GM12801 (cell line): ENCODE data around the gene PREX1.

Experiments used
- TF ChIP-seq, protein P1 (sequence below): IDR thresholded peaks from one replicate; pipeline ENCODE4 v1.5.1; 2011; ENCODE audit warnings: control low read depth; ENCODE audit not compliant: insufficient read length; ENCODE audit errors: extremely low read depth

The PREX1 gene

DNA sequence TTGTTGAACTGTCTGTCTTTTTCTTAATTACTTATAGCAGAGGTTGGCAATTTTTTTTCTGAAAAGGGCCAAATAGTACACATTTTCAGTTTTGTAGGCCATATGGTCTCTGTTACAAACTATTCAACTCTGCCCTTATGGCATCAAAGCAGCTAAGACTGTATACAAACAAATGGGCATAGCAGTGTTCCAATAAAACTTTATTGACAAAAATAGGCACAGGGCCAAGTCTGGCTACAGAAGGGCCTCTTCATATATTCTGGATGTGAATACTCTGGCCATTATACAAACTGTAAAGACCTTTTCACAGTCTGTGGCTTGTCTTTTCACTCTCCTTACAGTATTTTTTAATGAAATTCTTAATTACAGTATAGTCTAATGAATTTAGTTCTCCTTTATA, 132.1 kb downstream of the PREX1 start:
- TF ChIP-seq, protein P1, sequence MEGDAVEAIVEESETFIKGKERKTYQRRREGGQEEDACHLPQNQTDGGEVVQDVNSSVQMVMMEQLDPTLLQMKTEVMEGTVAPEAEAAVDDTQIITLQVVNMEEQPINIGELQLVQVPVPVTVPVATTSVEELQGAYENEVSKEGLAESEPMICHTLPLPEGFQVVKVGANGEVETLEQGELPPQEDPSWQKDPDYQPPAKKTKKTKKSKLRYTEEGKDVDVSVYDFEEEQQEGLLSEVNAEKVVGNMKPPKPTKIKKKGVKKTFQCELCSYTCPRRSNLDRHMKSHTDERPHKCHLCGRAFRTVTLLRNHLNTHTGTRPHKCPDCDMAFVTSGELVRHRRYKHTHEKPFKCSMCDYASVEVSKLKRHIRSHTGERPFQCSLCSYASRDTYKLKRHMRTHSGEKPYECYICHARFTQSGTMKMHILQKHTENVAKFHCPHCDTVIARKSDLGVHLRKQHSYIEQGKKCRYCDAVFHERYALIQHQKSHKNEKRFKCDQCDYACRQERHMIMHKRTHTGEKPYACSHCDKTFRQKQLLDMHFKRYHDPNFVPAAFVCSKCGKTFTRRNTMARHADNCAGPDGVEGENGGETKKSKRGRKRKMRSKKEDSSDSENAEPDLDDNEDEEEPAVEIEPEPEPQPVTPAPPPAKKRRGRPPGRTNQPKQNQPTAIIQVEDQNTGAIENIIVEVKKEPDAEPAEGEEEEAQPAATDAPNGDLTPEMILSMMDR, result no peak

DNA sequence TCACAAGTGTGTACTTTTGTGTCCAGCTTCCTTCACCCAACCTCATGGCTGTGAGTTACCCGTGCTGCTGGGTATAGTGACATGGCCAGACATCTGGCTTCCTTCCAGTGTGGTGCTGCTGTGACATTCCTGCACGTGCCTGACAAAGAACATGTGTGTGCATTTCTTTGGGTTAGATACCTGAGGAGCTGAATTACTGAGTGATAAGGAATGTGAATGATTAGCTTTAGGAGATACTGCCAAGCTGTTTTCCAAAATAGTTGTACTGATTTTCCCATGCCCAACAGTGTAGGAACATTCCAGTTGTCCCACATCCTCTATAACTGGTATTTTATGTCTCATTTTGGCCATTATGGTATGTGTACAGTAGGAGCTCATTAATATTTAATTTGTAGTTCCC, 132.5 kb downstream of the PREX1 start:
- TF ChIP-seq, protein P1, result no peak

GRCh38 chr20:48694381-48694865, 133.4 kb downstream of the PREX1 start:
- TF ChIP-seq, protein P1, result no peak

DNA sequence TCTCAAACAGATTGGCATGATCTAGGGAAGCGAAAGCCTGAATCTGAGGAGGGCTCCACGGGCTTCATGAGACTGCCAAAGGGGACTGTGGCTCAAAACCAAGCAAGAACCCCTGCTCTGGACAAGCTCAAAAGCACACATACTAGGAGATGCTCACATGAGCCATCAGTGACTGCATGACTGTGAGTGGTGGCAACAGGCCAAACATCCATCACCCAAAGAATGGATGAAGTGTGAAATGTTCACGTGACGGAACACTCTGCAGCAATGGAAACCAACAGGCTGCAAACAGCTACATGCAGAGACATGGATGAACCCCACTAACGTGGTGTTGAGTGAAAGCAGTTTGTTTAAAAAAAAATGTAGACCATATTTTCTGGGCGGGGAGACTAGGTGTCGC, 136.3 kb downstream of the PREX1 start:
- TF ChIP-seq, protein P1, result no peak

- TF ChIP-seq, protein P1, result no peak
Observed at GRCh38 chr20:48690888-48691287, 136.9 kb downstream of the PREX1 start.

DNA sequence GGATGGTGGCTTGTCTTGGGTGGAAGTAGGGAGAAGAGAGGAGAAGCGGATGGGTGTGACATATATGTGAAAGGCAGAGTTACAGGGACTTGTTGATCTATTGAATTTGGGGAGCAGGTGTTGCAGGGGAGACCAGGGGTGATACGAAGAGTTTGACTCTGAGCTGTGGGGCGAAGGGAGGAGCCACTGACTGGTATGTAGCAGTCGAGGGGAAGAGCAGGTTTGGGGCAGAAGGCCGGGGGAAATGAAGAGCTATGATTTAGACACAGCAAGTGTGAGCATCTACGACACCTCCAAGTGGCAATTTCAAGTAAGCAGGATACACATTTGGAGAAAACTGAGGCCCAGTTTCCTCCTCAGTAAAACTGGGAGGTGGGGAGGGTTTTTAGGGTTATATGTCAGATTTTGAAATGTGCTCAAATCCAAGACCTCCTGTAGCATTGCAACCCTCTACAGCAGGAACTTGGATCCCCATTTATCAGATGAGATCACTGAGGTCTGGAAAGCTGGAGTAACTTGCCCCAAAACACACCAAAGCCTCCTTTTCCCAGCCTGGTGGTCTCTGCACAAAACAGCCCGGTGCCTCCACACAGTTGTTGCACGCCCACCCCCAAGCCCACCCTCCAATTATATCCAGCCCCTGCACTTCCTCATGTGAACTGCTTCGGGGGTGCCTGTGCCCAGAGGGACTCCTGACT, 137.8 kb downstream of the PREX1 start:
- TF ChIP-seq, protein P1, result no peak

DNA sequence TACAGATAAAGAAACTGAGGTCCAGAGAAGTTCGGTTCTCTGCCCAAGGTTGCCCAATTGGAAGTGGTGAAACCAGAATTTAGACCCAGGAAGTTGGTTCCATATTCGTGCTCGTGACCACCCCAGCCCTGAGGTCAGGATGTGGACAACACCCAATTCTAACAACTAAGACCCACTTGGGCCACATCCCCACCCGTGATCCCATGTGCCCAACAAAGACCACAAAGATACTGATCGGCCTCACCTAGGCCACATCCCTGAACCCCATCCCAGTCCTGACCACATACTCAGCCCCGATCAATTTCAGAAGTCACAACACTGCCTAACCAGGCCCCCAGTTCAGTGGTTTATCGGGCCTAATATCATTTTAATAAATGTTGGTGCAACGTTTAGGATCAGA, 138.4 kb downstream of the PREX1 start:
- TF ChIP-seq, protein P1, result no peak
